Measurements from ENCODE around the gene CD28.

The CD28 gene

DNA sequence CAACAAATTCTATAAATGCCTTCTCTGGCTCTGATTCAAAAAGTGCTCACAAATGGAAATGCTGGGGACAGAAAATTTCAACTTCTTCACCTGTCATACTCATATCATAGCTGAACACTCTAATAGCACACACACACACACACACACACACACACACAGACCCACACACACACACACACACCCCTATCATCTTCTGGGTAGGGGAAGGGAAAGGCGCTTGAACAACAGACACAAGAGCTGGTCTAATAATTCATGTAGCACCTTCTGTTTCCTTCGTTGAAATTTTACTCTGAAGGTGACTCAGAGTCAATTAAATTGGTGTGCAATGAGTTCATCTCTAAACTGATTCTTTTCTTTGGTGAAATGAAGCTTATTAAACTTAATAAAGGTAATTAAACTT, 32.9 kb downstream of the CD28 start:
- no peak for DNase-seq (ENCODE audit: low spot score)
- TF ChIP-seq, protein P1, sequence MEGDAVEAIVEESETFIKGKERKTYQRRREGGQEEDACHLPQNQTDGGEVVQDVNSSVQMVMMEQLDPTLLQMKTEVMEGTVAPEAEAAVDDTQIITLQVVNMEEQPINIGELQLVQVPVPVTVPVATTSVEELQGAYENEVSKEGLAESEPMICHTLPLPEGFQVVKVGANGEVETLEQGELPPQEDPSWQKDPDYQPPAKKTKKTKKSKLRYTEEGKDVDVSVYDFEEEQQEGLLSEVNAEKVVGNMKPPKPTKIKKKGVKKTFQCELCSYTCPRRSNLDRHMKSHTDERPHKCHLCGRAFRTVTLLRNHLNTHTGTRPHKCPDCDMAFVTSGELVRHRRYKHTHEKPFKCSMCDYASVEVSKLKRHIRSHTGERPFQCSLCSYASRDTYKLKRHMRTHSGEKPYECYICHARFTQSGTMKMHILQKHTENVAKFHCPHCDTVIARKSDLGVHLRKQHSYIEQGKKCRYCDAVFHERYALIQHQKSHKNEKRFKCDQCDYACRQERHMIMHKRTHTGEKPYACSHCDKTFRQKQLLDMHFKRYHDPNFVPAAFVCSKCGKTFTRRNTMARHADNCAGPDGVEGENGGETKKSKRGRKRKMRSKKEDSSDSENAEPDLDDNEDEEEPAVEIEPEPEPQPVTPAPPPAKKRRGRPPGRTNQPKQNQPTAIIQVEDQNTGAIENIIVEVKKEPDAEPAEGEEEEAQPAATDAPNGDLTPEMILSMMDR (IDR thresholded peaks at IDR 0.05; ENCODE audit: borderline replicate concordance, control extremely low read depth, extremely low read depth, insufficient read depth, missing control alignments) = no peak
- in situ Hi-C loops (cut with MboI; ENCODE audit: low sequenced_read_pairs, unreplicated experiment) = no loop called here

DNA sequence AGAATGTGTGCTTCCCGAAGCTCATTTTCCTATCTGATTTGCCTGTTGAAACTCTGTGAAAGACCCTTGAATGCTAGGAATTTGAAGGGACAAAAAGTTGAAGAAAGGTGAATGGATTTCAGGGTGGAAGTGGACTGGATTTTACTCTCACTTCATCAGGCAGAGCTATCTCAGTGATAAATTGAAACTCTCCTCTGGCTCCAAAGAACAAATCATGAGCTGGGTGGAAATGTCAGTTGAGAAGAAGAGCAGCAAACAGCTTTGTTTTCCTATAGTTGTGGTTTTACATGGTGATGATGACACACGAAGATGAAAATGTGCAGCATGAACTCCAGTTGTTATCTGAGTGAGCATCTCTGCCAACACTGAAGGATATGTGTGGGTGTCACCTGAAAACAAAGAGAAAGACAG, 34.4 kb downstream of the CD28 start:
- no peak for DNase-seq (ENCODE audit: low spot score)
- in situ Hi-C loops (cut with MboI; ENCODE audit: low sequenced_read_pairs, unreplicated experiment) = no loop called here
- TF ChIP-seq, protein P1 (IDR thresholded peaks at IDR 0.05; ENCODE audit: borderline replicate concordance, control extremely low read depth, extremely low read depth, insufficient read depth, missing control alignments) = no peak

DNA sequence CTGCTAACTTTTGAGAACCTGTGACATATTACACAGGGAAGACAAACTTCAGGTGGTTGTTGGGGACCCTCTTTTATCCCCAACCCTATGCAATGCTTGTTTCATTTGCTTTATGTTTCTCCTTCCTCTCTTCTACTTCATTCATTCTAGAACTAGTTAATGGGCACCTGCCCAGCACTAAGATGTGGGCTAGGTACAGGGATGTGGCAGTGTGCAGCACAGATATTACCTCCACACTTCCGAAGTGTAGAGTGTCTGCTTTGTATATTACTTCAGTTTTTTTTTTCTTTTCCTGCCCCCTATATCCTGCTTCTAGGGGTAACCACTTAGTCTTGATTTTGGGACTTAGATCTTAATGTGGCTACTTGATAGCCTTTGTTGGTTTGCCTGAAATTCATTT, 35.1 kb downstream of the CD28 start:
- no peak for DNase-seq (ENCODE audit: low spot score)
- TF ChIP-seq, protein P1 (IDR thresholded peaks at IDR 0.05; ENCODE audit: borderline replicate concordance, control extremely low read depth, extremely low read depth, insufficient read depth, missing control alignments) = no peak
- in situ Hi-C loops (cut with MboI; ENCODE audit: low sequenced_read_pairs, unreplicated experiment) = no loop called here

DNA sequence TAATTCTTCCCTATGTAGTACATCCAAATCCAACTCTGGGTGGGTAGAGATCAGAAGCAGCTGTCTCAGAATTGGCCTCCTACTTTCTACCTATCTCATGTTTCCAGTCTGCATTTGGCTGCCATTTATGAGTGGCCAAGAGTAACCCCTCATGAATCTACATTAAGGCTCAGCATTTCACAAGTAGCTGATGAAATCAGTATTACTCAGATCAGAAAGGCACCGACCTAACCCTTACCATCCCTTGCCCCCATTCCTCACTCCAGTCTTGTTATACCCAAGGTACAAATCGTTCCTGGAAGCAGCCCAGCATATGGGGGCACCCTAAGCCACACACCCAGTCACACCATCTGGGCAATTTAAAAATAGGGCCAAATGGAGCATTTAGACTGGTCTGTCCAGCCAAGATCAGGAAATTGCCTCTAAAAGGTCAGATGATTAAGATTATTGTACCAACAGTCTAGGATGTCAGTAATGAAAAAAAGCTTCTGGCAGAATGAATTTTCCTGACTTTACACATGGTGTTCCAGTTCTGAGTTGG, 37.1 kb downstream of the CD28 start:
- TF ChIP-seq, protein P1 (IDR thresholded peaks at IDR 0.05; ENCODE audit: borderline replicate concordance, control extremely low read depth, extremely low read depth, insufficient read depth, missing control alignments) = no peak
- no peak for DNase-seq (ENCODE audit: low spot score)
- in situ Hi-C loops (cut with MboI; ENCODE audit: low sequenced_read_pairs, unreplicated experiment) = no loop called here

DNA sequence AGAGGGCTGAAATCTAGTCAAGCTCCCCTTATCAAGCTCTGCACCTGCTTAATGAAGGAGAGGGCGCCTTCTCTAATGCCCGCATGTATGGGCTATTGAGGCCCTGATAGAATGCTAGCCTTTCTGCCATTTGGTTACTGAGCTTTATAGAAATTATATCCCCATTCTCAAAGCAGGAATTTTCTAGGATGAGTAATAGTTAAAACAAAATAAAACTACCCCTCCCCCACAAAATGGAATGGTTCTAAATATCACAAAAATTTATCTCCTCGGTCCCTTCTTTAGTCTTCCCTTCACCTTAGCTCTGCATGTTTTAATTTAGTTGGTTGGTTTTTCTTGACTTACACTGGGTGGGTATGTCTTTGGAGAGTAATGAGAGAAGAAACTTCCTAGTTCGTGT, 37.7 kb downstream of the CD28 start:
- in situ Hi-C loops (cut with MboI; ENCODE audit: low sequenced_read_pairs, unreplicated experiment) = no loop called here
- TF ChIP-seq, protein P1 (IDR thresholded peaks at IDR 0.05; ENCODE audit: borderline replicate concordance, control extremely low read depth, extremely low read depth, insufficient read depth, missing control alignments) = no peak
- no peak for DNase-seq (ENCODE audit: low spot score)

DNA sequence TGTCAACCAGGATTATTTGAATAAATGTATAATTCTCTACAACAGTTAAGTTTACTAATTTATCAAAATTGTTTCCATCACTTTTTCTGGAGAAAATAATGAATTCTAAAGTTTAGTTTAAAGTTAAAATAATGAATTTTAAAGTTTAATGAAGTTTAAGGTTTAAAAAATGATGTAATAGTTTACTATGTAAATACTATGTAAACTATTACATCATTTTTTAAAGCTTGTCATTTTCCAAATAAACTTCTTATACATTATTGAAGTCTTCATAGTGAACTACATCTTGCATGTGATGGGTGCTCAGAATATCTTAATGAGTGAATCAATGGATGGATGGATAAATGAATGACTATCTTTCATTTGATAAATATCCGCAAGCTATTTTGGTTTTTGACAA, 38.8 kb downstream of the CD28 start:
- DNase-seq (ENCODE audit: low spot score) = no peak
- in situ Hi-C loops (cut with MboI; ENCODE audit: low sequenced_read_pairs, unreplicated experiment) = no loop called here
- TF ChIP-seq, protein P1 (IDR thresholded peaks at IDR 0.05; ENCODE audit: borderline replicate concordance, control extremely low read depth, extremely low read depth, insufficient read depth, missing control alignments) = no peak

All from GM13976 (cell line).